Activated CD8-positive, alpha-beta memory T cell treated with anti-CD3 and anti-CD28 coated beads, Interleukin-2, amount 10 ng/mL, durations not matched to agents 7 days and 5 days (primary cell): Measurements from ENCODE around the gene FAM76A. TPM values are rescaled to one million over a fixed set of nuclear protein-coding genes. Genes with fewer than 3 reads are reported as not detected.
"Not testable (repeated sequence)": the region's sequence is repeated elsewhere in the genome, so short reads cannot be mapped to it uniquely, and the experiment has no call there.

Experiments used
- ATAC-seq: fragments of 150-1000 bp; cut with Tn5 transposase; one replicate; pipeline ENCODE4 v1.10.0; 2021; ENCODE audit warnings: moderate library complexity
- CTCF ChIA-PET: fragments of 350-600 bp; sonication (Branson Sonifier 250); formaldehyde crosslinking; loops from one replicate; lab custom pipeline; 2021; ENCODE audit warnings: antibody characterized with exemption; lab: Charles Lee
- DNase-seq: peaks from one replicate; pipeline ENCODE4 v3.0.0-alpha.2; 2020
- H3K27ac Mint-ChIP-seq: one replicate; pipeline ENCODE4 v1.8.0; 2021; ENCODE audit warnings: mild to moderate bottlenecking, mixed read lengths
- H3K27me3 Mint-ChIP-seq: one replicate; pipeline ENCODE4 v1.8.0; 2021; ENCODE audit warnings: mixed read lengths
- H3K36me3 Mint-ChIP-seq: one replicate; pipeline ENCODE4 v1.8.0; 2021; ENCODE audit warnings: mild to moderate bottlenecking, mixed read lengths
- H3K4me1 Mint-ChIP-seq: one replicate; pipeline ENCODE4 v1.8.0; 2021; ENCODE audit warnings: mixed read lengths
- H3K4me3 Mint-ChIP-seq: one replicate; pipeline ENCODE4 v1.8.0; 2021; ENCODE audit warnings: mild to moderate bottlenecking, moderate library complexity, mixed read lengths
- H3K9me3 Mint-ChIP-seq: one replicate; pipeline ENCODE4 v1.8.0; 2022; ENCODE audit warnings: low read depth, mixed read lengths
- total RNA-seq, 2 experiments: library from RNA; stranded (reverse); gene quantifications; one replicate each; pipeline ENCODE4 v1.2.3, GENCODE V29; 2021

Gene FAM76A
- total RNA-seq, 2 experiments from 2014 or later, result 11.8 to 13.2 TPM

- Mint-ChIP-seq H3K9me3 (no peaks in the 10 kb centered on the region), H3K27me3 (no peaks in the 10 kb centered on the region), H3K36me3 (peaks cover 40% of the 10 kb centered on the region), H3K27ac (no peak overlapping the region), H3K4me1 (peaks cover 2% of the 10 kb centered on the region), H3K4me3 (no peak overlapping the region)
- no peak for ATAC-seq
- no peak for DNase-seq
- CTCF ChIA-PET, result interaction anchor here (1.5 kb wide), 1 partner anchor 23 kb away, joined by 4 read pairs; no protein-coding TSS in a partner anchor
Observed at GRCh38 chr1:27804791-27805190, 79.0 kb downstream of the FAM76A start.

- DNase-seq, result no peak
- H3K27ac Mint-ChIP-seq, result no peak overlapping the region
- H3K9me3 Mint-ChIP-seq, result no peaks in the 10 kb centered on the region
- peaks cover 5% of the 10 kb centered on the region for H3K4me1 Mint-ChIP-seq
- CTCF ChIA-PET, result no interaction called here
- H3K27me3 Mint-ChIP-seq, result no peaks in the 10 kb centered on the region
- no peak overlapping the region for H3K4me3 Mint-ChIP-seq
- H3K36me3 Mint-ChIP-seq, result peaks cover 28% of the 10 kb centered on the region
- ATAC-seq, result no peak
Observed at GRCh38 chr1:27806758-27807157, 81.0 kb downstream of the FAM76A start.

- peaks cover 7% of the 10 kb centered on the region for H3K4me1 Mint-ChIP-seq
- no peak for ATAC-seq
- H3K27me3 Mint-ChIP-seq, result no peaks in the 10 kb centered on the region
- H3K4me3 Mint-ChIP-seq, result no peak overlapping the region
- H3K27ac Mint-ChIP-seq, result no peak overlapping the region
- H3K36me3 Mint-ChIP-seq, result peaks cover 26% of the 10 kb centered on the region
- no peak for DNase-seq
- CTCF ChIA-PET, result no interaction called here
- H3K9me3 Mint-ChIP-seq, result no peaks in the 10 kb centered on the region
Observed at GRCh38 chr1:27807385-27807784, 81.6 kb downstream of the FAM76A start.

GRCh38 chr1:27808131-27808530 is 82.4 kb downstream of the FAM76A start:
- DNase-seq, H3K4me3 Mint-ChIP-seq, CTCF ChIA-PET, H3K4me1 Mint-ChIP-seq, H3K27me3 Mint-ChIP-seq, ATAC-seq, H3K9me3 Mint-ChIP-seq, H3K27ac Mint-ChIP-seq: not testable (repeated sequence)
- H3K36me3 Mint-ChIP-seq, result peaks cover 26% of the 10 kb centered on the region

- ATAC-seq (no peak), DNase-seq (no peak)
- H3K36me3 Mint-ChIP-seq, result peaks cover 20% of the 10 kb centered on the region
- no peak overlapping the region for H3K27ac Mint-ChIP-seq
- H3K4me3 Mint-ChIP-seq, result no peak overlapping the region
- CTCF ChIA-PET, result no interaction called here
- H3K9me3 Mint-ChIP-seq, result no peaks in the 10 kb centered on the region
- H3K4me1 Mint-ChIP-seq, result peaks cover 6% of the 10 kb centered on the region
- H3K27me3 Mint-ChIP-seq, result no peaks in the 10 kb centered on the region
Observed at GRCh38 chr1:27809883-27810282, 84.1 kb downstream of the FAM76A start.

- Mint-ChIP-seq H3K36me3 (peaks cover 17% of the 10 kb centered on the region), H3K9me3 (no peaks in the 10 kb centered on the region), H3K4me1 (peaks cover 5% of the 10 kb centered on the region), H3K4me3 (no peak overlapping the region), H3K27ac (peak overlapping the region; percentile 56), H3K27me3 (no peaks in the 10 kb centered on the region)
- CTCF ChIA-PET, result interaction anchor here (1.5 kb wide), 1 partner anchor 13 kb away, joined by 3 read pairs; no protein-coding TSS in a partner anchor
- DNase-seq (no peak), ATAC-seq (no peak)
Observed at GRCh38 chr1:27811741-27812500, 86.2 kb downstream of the FAM76A start.

Other genes with a start within 250 kb of the FAM76A start
- gene WASF2, start 235.8 kb upstream of the FAM76A start, total RNA-seq, result 100 to 1,000 TPM; 113 to 117 TPM
- 10 to 100 TPM; 15.8 to 18.5 TPM for gene AHDC1, start 121.8 kb upstream of the FAM76A start, total RNA-seq
- 1 to 10 TPM in 1 of 2 experiments, under 1 TPM in 1; 0.30 to 1.8 TPM for gene FGR, start 90.8 kb upstream of the FAM76A start, total RNA-seq
- gene IFI6, start 53.8 kb upstream of the FAM76A start, total RNA-seq, result 1,000 to 10,000 TPM in 1 of 2 experiments, 100 to 1,000 TPM in 1; 461 to 1,077 TPM
- gene STX12, start 47.3 kb downstream of the FAM76A start, total RNA-seq, result 10 to 100 TPM; 20.4 to 29.5 TPM
- 10 to 100 TPM; 57.4 to 68.7 TPM for gene PPP1R8, start 104.8 kb downstream of the FAM76A start, total RNA-seq
- gene THEMIS2, start 146.6 kb downstream of the FAM76A start, total RNA-seq, result 10 to 100 TPM; 23.4 to 30.7 TPM
- gene RPA2, start 188.6 kb downstream of the FAM76A start, total RNA-seq, result 10 to 100 TPM; 63.0 to 72.1 TPM
- 1 to 10 TPM in 1 of 2 experiments, under 1 TPM in 1; 0.40 to 1.4 TPM for gene SMPDL3B, start 209.0 kb downstream of the FAM76A start, total RNA-seq
- 1 to 10 TPM; 5.2 to 6.6 TPM for gene XKR8, start 234.0 kb downstream of the FAM76A start, total RNA-seq